Epithelial cell of esophagus (primary cell): ENCODE measurements around the gene GMPS.

Experiments
- DNase-seq: peaks from one replicate; pipeline ENCODE4 v3.0.0; 2010; ENCODE audit warnings: low read depth
- H3K4me3 ChIP-seq: 2 replicates; pipeline ENCODE4 v1.5.1; 2011; ENCODE audit warnings: mild to moderate bottlenecking, low read length, control low read depth
- CTCF ChIP-seq: IDR thresholded peaks from 2 replicates; pipeline ENCODE4 v1.5.1; 2011; ENCODE audit warnings: low read depth, mild to moderate bottlenecking, low read length, control low read depth, inconsistent platforms; ENCODE audit not compliant: insufficient read depth; ENCODE audit errors: missing control alignments

GMPS gene

GRCh38 chr3:155944081-155944480 is 73.6 kb downstream of the GMPS start:
- DNase-seq: no peak
- no peak overlapping the region for H3K4me3 ChIP-seq
- no peak for TF ChIP-seq CTCF

GRCh38 chr3:155946178-155946577 is 75.7 kb downstream of the GMPS start:
- peak; percentile 71 for DNase-seq
- no peak for TF ChIP-seq CTCF
- H3K4me3 ChIP-seq: no peak overlapping the region

- no peak for TF ChIP-seq CTCF
- no peak for DNase-seq
- H3K4me3 ChIP-seq: no peak overlapping the region
Measured at GRCh38 chr3:155948476-155948875, 78.0 kb downstream of the GMPS start.

GRCh38 chr3:155949453-155950217 is 79.2 kb downstream of the GMPS start:
- DNase-seq: no peak
- no peak overlapping the region for H3K4me3 ChIP-seq
- no peak for TF ChIP-seq CTCF

DNA sequence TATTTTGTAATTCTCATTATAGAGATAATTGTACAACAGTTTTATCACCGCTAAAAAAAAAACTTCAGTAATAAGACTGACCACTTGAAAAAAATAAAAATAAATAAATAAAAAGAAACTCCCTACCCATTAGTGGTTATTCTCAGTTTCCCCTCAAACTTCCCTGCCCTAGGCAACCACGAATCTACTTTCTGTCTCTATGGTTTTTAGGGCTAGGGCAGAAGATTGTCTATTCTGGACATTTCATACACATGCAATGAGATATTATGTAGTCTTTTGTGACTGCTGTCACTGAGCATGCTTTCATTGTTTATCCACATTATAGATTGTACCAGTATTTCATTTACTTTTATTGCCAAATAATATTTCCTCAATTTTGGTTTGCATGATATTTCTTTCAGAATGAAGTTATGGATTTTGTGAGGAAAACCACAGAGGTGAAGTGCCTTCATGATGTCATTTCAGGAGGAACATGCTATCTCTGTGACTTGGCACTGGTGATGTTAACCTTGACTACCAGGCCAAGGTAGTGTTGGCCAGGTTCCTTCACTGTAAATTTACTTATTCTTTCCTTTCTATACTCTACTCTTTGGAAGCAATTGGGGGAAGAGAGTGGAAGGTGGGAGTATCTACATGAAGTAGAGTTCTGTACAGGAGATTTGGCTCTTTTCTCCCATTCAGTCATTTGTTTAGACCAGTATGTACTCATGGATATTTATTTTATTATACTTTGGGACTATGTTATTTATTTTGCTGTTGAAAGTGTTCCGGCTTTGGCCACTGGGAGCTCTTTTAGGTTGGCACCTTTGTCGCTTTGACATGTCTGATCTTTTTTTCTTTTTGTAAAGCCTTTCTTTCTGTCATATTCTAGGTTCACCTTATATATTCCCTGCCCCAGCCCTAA is 86.3 kb downstream of the GMPS start:
- DNase-seq: no peak
- no peak overlapping the region for H3K4me3 ChIP-seq
- no peak for TF ChIP-seq CTCF

DNA sequence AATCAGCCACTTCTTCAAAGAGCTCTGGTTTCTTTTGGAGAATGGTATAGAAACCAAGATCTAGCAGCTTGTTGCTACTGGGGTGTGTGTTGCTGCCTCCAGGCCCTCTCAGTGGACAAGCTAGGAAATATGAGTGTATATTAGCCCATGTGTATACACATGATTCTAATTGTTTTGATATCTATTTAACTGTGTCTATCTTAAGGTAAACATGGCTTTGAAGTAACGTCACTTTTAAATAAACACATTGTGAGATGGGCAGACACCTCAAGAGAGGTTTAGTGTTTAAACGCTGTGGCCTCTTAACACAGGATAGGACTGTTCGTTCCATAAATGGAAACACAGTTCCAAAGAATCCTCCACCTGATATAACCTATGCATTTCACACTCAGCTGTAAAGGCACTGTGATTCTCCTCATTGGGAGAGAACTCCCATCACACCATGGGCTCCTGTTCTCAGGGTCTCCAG is 87.0 kb downstream of the GMPS start:
- H3K4me3 ChIP-seq: no peak overlapping the region
- TF ChIP-seq CTCF: no peak
- DNase-seq: no peak
